ENCODE data around the gene DNAJB2. TPM values are rescaled to one million over a fixed set of nuclear protein-coding genes. Genes with fewer than 3 reads are reported as not detected.

Gene DNAJB2
- polyA plus RNA-seq, 3 donors: 1.7 to 55.4 (median 1.9) TPM

DNA sequence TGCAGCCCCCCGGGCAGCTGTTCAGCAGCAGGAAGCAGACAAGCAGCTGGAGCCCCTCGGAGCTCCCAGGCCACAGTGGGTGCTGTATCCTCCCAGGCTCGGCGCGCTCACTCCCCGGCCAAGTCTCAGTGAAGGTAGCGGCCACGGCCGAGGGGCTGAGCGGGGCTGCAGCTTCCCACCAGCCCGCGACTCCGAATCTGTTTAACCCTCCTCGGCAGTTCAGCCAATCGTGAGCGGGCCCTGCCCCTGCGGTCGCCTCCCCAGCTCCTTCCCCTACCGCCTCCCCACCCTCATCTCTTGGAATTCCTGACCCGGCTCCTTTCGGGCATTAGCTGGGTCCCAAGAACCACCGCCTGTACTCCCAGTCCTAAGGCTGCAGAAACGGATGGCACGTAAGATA, 53.4 kb downstream of the DNAJB2 start, which contains the start of gene RESP18:
TSS of gene RESP18 (minus strand) at position 203 of the 400 bp plus-strand sequence.
- no peaks in the 10 kb centered on the region for H3K79me2 ChIP-seq (ENCODE audit: insufficient read depth, low read length)
- H3K4me3 ChIP-seq (replicated peaks in 1 of 3; ENCODE audit: low read depth in 2 of 3, low read length in 3 of 3): no peak within 1 kb of the TSS
- H3K36me3 ChIP-seq (replicated peaks in 1 of 2; ENCODE audit: control insufficient read depth in 1 of 2, insufficient read depth in 2 of 2, low read length in 2 of 2): no peaks in the 10 kb centered on the region
- DNase-seq: no peak
- Mint-ChIP-seq H3K36me3 (peaks cover 0 to 6% of the 10 kb centered on the region in 2 donors), H3K4me1 (no peaks in the 10 kb centered on the region), H3K9me3 (peaks cover 4 to 25% (median 17%) of the 10 kb centered on the region in 7 donors), H3K27ac (no peak within 1 kb of the TSS), H3K4me3 (peak within 1 kb of the TSS in 1 of 2 donors; percentile 74), H3K27me3 (ENCODE audit: low read depth in 3 of 3) (peaks cover 50 to 73% (median 61%) of the 10 kb centered on the region in 3 donors)
- H2AFZ ChIP-seq (ENCODE audit: insufficient read depth, low read depth, low read length, poor library complexity, severe bottlenecking): no peak within 1 kb of the TSS
- 12% methylated on average over 19 of the region's 24 CpGs for WGBS (ENCODE audit: insufficient coverage)
- H3K9me3 ChIP-seq (replicated peaks in 1 of 2; ENCODE audit: control insufficient read depth in 1 of 2, insufficient read depth in 1 of 2, low read length in 2 of 2): peaks cover 9 to 20% of the 10 kb centered on the region in 2 donors
- no peaks in the 10 kb centered on the region for H4K20me1 ChIP-seq (ENCODE audit: insufficient read depth, low read length)
- no peak within 1 kb of the TSS for H3K27ac ChIP-seq (ENCODE audit: low read depth in 1 of 2, low read length in 2 of 2)
- H3K4me2 ChIP-seq (replicated peaks; ENCODE audit: extremely low read depth, low read length, poor library complexity, severe bottlenecking): no peak within 1 kb of the TSS
- no peaks in the 10 kb centered on the region for H3K4me1 ChIP-seq (ENCODE audit: control insufficient read depth in 1 of 2, insufficient read depth in 2 of 2, low read length in 2 of 2)
- no peak within 1 kb of the TSS for H3K9ac ChIP-seq (ENCODE audit: insufficient read depth, low read length, poor library complexity, severe bottlenecking)
- H3K27me3 ChIP-seq (ENCODE audit: control insufficient read depth in 2 of 2, insufficient read depth in 2 of 2, low read length in 2 of 2): peaks cover 35 to 58% of the 10 kb centered on the region in 2 donors
- intact Hi-C loops (cut with micrococcal nuclease): no loop called here
- TF ChIP-seq, protein P1, sequence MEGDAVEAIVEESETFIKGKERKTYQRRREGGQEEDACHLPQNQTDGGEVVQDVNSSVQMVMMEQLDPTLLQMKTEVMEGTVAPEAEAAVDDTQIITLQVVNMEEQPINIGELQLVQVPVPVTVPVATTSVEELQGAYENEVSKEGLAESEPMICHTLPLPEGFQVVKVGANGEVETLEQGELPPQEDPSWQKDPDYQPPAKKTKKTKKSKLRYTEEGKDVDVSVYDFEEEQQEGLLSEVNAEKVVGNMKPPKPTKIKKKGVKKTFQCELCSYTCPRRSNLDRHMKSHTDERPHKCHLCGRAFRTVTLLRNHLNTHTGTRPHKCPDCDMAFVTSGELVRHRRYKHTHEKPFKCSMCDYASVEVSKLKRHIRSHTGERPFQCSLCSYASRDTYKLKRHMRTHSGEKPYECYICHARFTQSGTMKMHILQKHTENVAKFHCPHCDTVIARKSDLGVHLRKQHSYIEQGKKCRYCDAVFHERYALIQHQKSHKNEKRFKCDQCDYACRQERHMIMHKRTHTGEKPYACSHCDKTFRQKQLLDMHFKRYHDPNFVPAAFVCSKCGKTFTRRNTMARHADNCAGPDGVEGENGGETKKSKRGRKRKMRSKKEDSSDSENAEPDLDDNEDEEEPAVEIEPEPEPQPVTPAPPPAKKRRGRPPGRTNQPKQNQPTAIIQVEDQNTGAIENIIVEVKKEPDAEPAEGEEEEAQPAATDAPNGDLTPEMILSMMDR (IDR thresholded peaks at IDR 0.05): no peak

DNA sequence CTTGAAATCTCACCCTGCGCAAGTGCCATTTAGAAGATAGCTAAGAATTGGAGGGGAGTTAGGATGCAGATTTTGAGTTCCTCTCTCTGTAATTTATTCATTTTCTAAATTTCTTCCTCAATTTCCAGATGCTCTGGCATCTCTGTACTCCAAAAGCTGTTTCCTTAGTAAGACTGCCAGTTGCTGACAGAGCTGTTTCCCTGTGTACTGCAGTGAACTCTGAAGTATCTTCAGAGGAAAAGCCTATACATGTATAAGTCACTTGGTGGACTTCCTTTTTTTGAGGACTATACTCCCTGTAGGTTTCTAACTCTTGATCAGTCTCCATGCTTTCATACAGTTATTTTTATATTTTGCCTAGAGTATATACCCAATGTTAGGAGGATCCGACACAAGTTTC, 54.9 kb downstream of the DNAJB2 start:
- H3K36me3 Mint-ChIP-seq: peaks cover 0 to 6% of the 10 kb centered on the region in 2 donors
- H3K79me2 ChIP-seq (ENCODE audit: insufficient read depth, low read length): no peaks in the 10 kb centered on the region
- no peak overlapping the region for H3K4me3 ChIP-seq (replicated peaks in 1 of 3; ENCODE audit: low read depth in 2 of 3, low read length in 3 of 3)
- no peak overlapping the region for H2AFZ ChIP-seq (ENCODE audit: insufficient read depth, low read depth, low read length, poor library complexity, severe bottlenecking)
- H3K4me1 Mint-ChIP-seq: no peaks in the 10 kb centered on the region
- H3K27ac ChIP-seq (ENCODE audit: low read depth in 1 of 2, low read length in 2 of 2): no peak overlapping the region
- no peak overlapping the region for H3K4me2 ChIP-seq (replicated peaks; ENCODE audit: extremely low read depth, low read length, poor library complexity, severe bottlenecking)
- no peak overlapping the region for H3K4me3 Mint-ChIP-seq
- H3K4me1 ChIP-seq (ENCODE audit: control insufficient read depth in 1 of 2, insufficient read depth in 2 of 2, low read length in 2 of 2): no peaks in the 10 kb centered on the region
- no peak for DNase-seq
- H3K9ac ChIP-seq (ENCODE audit: insufficient read depth, low read length, poor library complexity, severe bottlenecking): no peak overlapping the region
- no CpG with 5 or more reads among the region's 2 CpGs for WGBS (ENCODE audit: insufficient coverage)
- no peaks in the 10 kb centered on the region for H4K20me1 ChIP-seq (ENCODE audit: insufficient read depth, low read length)
- H3K36me3 ChIP-seq (replicated peaks in 1 of 2; ENCODE audit: control insufficient read depth in 1 of 2, insufficient read depth in 2 of 2, low read length in 2 of 2): no peaks in the 10 kb centered on the region
- intact Hi-C loops (cut with micrococcal nuclease): no loop called here
- no peak overlapping the region for H3K27ac Mint-ChIP-seq
- H3K27me3 Mint-ChIP-seq (ENCODE audit: low read depth in 3 of 3): peaks cover 48 to 65% (median 59%) of the 10 kb centered on the region in 3 donors
- TF ChIP-seq, protein P1 (IDR thresholded peaks at IDR 0.05): no peak
- H3K27me3 ChIP-seq (ENCODE audit: control insufficient read depth in 2 of 2, insufficient read depth in 2 of 2, low read length in 2 of 2): peaks cover 35 to 51% of the 10 kb centered on the region in 2 donors
- peaks cover 4 to 25% (median 17%) of the 10 kb centered on the region in 7 donors for H3K9me3 Mint-ChIP-seq
- H3K9me3 ChIP-seq (replicated peaks in 1 of 2; ENCODE audit: control insufficient read depth in 1 of 2, insufficient read depth in 1 of 2, low read length in 2 of 2): peaks cover 9 to 20% of the 10 kb centered on the region in 2 donors

All from CD14-positive monocyte (primary cell).